AG09319 (cell line): Measurements from ENCODE around the gene SLIT1.

ENCODE experiments used
- DNase-seq: peaks from one replicate; pipeline ENCODE4 v3.0.0-alpha.2; 2010; ENCODE audit warnings: low read depth; ENCODE audit errors: extremely low read depth
- CTCF ChIP-seq: IDR thresholded peaks from 2 replicates; pipeline ENCODE4 v1.5.1; 2011; ENCODE audit warnings: low read depth, mild to moderate bottlenecking, inconsistent platforms, low read length, moderate library complexity

SLIT1 gene

GRCh38 chr10:97063271-97063982 lies 122.3 kb downstream of the SLIT1 start:
- no peak for TF ChIP-seq CTCF

GRCh38 chr10:97062456-97062855 lies 123.3 kb downstream of the SLIT1 start:
- no peak for TF ChIP-seq CTCF
- DNase-seq, result no peak

More at GRCh38 chr10:97063271-97063982, 122.3 kb downstream of the SLIT1 start:
- DNase-seq, result no peak

- DNase-seq, result no peak
- no peak for TF ChIP-seq CTCF
These were observed 123.7 kb downstream of the SLIT1 start for GRCh38 chr10:97062046-97062445.

GRCh38 chr10:97061423-97061822 lies 124.3 kb downstream of the SLIT1 start:
- no peak for TF ChIP-seq CTCF
- DNase-seq, result no peak

- no peak for TF ChIP-seq CTCF
- no peak for DNase-seq
These were observed 125.2 kb downstream of the SLIT1 start for GRCh38 chr10:97060441-97061084.

GRCh38 chr10:97059872-97060205 lies 125.9 kb downstream of the SLIT1 start:
- TF ChIP-seq CTCF, result no peak

GRCh38 chr10:97059006-97059871 lies 126.5 kb downstream of the SLIT1 start:
- no peak for DNase-seq
- no peak for TF ChIP-seq CTCF

More at GRCh38 chr10:97059872-97060205, 125.9 kb downstream of the SLIT1 start:
- no peak for DNase-seq
